ENCODE measurements around the gene DNMT3B. TPM values are rescaled to one million over a fixed set of nuclear protein-coding genes. Genes with fewer than 3 reads are reported as not detected.

DNMT3B gene
- total RNA-seq, 2 donors from 2014 or later = 6.3 to 6.5 TPM

DNA sequence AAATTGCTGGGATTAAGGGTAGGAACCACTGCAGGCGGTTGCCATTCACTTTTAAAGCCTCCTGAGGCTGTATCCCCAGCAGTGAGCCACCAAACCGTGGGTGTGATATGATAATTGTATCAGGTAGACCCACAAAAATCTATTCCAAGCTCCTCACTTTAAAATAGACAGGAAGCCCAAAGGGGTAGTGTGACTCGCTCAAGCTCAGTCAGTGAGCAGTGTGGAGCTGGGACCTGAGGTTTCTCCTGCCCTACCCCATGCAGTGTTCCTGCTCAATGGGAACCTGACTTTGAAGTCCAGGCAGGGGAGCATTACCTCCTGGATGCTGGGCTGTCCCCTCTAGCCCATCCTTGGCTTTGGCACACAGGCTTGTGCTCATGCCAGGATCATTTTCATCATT, 42.6 kb downstream of the DNMT3B start:
- Histone ChIP-seq H3K36me3 (replicated peaks in 1 of 2; ENCODE audit: insufficient read depth in 1 of 2, low read depth in 2 of 2) (peaks cover 0 to 5% of the 10 kb centered on the region in 2 donors), H3K27me3 (no peaks in the 10 kb centered on the region), H3K4me1 (no peaks in the 10 kb centered on the region), H3K9me3 (no peaks in the 10 kb centered on the region), H3K27ac (no peak overlapping the region), H3K4me3 (no peak overlapping the region)
- TF ChIP-seq, protein P1, sequence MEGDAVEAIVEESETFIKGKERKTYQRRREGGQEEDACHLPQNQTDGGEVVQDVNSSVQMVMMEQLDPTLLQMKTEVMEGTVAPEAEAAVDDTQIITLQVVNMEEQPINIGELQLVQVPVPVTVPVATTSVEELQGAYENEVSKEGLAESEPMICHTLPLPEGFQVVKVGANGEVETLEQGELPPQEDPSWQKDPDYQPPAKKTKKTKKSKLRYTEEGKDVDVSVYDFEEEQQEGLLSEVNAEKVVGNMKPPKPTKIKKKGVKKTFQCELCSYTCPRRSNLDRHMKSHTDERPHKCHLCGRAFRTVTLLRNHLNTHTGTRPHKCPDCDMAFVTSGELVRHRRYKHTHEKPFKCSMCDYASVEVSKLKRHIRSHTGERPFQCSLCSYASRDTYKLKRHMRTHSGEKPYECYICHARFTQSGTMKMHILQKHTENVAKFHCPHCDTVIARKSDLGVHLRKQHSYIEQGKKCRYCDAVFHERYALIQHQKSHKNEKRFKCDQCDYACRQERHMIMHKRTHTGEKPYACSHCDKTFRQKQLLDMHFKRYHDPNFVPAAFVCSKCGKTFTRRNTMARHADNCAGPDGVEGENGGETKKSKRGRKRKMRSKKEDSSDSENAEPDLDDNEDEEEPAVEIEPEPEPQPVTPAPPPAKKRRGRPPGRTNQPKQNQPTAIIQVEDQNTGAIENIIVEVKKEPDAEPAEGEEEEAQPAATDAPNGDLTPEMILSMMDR (IDR thresholded peaks at IDR 0.05) = no peak
- no peak for TF ChIP-seq POLR2A (IDR thresholded peaks at IDR 0.05)
- intact Hi-C loops (cut with DNase I) = no loop called here
- no peak for ATAC-seq
- 81 to 100% methylated on average over 2 to 3 of the region's 3 CpGs for WGBS, 2 donors
- no peak for DNase-seq

DNA sequence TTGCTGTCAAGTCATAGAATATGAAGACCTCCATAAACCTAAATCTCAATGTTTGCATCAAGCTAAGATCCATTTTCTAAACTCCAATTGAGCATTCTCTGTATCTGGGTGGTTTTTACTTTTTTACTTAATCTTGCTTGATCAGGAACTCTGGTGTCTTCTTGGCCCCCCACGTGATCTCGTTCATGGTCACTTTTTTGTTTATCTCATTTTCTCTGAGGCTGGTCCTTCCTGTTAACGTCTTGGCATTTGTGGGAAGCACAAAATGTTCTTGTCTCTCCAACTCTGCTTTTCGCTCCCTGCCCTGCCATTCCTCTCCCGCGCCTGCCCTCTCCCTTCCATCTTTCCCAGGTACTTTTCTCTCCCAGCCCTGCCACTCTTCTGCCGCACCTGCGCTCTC, 43.5 kb downstream of the DNMT3B start:
- intact Hi-C loops (cut with DNase I) = no loop called here
- TF ChIP-seq, protein P1 (IDR thresholded peaks at IDR 0.05) = no peak
- ATAC-seq (no peak), DNase-seq (no peak)
- H3K4me1 ChIP-seq = no peaks in the 10 kb centered on the region
- H3K9me3 ChIP-seq = no peaks in the 10 kb centered on the region
- peaks cover 0 to 2% of the 10 kb centered on the region in 2 donors for H3K36me3 ChIP-seq (replicated peaks in 1 of 2; ENCODE audit: insufficient read depth in 1 of 2, low read depth in 2 of 2)
- 82 to 84% methylated on average over 8 of the region's 8 CpGs for WGBS, 2 donors
- no peak overlapping the region for H3K27ac ChIP-seq
- H3K27me3 ChIP-seq = no peaks in the 10 kb centered on the region
- H3K4me3 ChIP-seq = no peak overlapping the region

DNA sequence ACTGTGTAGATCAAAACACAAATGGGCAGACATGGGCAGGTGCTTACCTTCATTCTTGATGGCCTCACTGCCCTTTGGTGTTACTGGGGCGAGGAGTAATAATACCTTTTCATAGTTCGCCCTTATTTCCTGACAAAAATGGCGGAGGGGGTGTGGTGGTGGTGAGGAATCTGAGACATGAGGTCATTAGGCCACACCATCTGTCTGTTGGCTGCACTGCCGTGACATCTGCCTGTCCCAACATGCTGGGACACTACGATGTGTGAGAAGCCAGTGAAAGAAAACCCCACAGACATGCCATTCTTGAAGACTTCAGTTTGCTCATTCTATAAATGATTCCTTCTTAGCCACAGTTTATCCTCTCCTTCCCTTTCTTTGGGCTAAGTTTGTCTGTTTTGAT, 44.2 kb downstream of the DNMT3B start:
- Histone ChIP-seq H3K4me1 (no peaks in the 10 kb centered on the region), H3K9me3 (no peaks in the 10 kb centered on the region), H3K4me3 (no peak overlapping the region), H3K27me3 (no peaks in the 10 kb centered on the region), H3K36me3 (replicated peaks in 1 of 2; ENCODE audit: insufficient read depth in 1 of 2, low read depth in 2 of 2) (peaks cover 0 to 2% of the 10 kb centered on the region in 2 donors), H3K27ac (no peak overlapping the region)
- DNase-seq (no peak), ATAC-seq (no peak)
- intact Hi-C loops (cut with DNase I) = no loop called here
- 91% methylated on average over 5 of the region's 5 CpGs for WGBS, 2 donors
- no peak for TF ChIP-seq POLR2A (IDR thresholded peaks at IDR 0.05)
- TF ChIP-seq, protein P1 (IDR thresholded peaks at IDR 0.05) = no peak

DNA sequence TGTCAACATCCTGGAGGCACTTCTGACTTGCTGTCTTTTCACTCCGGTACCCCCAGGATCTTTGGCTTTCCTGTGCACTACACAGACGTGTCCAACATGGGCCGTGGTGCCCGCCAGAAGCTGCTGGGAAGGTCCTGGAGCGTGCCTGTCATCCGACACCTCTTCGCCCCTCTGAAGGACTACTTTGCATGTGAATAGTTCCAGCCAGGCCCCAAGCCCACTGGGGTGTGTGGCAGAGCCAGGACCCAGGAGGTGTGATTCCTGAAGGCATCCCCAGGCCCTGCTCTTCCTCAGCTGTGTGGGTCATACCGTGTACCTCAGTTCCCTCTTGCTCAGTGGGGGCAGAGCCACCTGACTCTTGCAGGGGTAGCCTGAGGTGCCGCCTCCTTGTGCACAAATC, 45.5 kb downstream of the DNMT3B start:
- Histone ChIP-seq H3K9me3 (no peaks in the 10 kb centered on the region), H3K4me3 (no peak overlapping the region), H3K27ac (no peak overlapping the region), H3K27me3 (no peaks in the 10 kb centered on the region), H3K4me1 (no peaks in the 10 kb centered on the region), H3K36me3 (replicated peaks in 1 of 2; ENCODE audit: insufficient read depth in 1 of 2, low read depth in 2 of 2) (no peaks in the 10 kb centered on the region)
- WGBS, 2 donors = 84 to 85% methylated on average over 9 of the region's 9 CpGs
- ATAC-seq (no peak), DNase-seq (no peak)
- TF ChIP-seq, protein P1 (IDR thresholded peaks at IDR 0.05) = no peak
- TF ChIP-seq POLR2A (IDR thresholded peaks at IDR 0.05) = no peak
- intact Hi-C loops (cut with DNase I) = no loop called here

DNA sequence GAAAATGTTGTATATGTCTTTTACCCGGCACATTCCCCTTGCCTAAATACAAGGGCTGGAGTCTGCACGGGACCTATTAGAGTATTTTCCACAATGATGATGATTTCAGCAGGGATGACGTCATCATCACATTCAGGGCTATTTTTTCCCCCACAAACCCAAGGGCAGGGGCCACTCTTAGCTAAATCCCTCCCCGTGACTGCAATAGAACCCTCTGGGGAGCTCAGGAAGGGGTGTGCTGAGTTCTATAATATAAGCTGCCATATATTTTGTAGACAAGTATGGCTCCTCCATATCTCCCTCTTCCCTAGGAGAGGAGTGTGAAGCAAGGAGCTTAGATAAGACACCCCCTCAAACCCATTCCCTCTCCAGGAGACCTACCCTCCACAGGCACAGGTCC, 46.3 kb downstream of the DNMT3B start:
- WGBS, 2 donors = 83 to 94% methylated on average over 4 of the region's 4 CpGs
- Histone ChIP-seq H3K27ac (no peak overlapping the region), H3K9me3 (no peaks in the 10 kb centered on the region), H3K36me3 (replicated peaks in 1 of 2; ENCODE audit: insufficient read depth in 1 of 2, low read depth in 2 of 2) (no peaks in the 10 kb centered on the region), H3K27me3 (no peaks in the 10 kb centered on the region), H3K4me3 (no peak overlapping the region), H3K4me1 (no peaks in the 10 kb centered on the region)
- TF ChIP-seq POLR2A (IDR thresholded peaks at IDR 0.05) = no peak
- TF ChIP-seq, protein P1 (IDR thresholded peaks at IDR 0.05) = no peak
- no peak for ATAC-seq
- intact Hi-C loops (cut with DNase I) = no loop called here
- DNase-seq = no peak

Measured in body of pancreas (tissue), 4 donors.